ENCODE data around the gene ABCF2. TPM values are rescaled to one million over a fixed set of nuclear protein-coding genes. Genes with fewer than 3 reads are reported as not detected.

Gene ABCF2
- total RNA-seq, 1 experiment from 2014 or later = 55.5 TPM

DNA sequence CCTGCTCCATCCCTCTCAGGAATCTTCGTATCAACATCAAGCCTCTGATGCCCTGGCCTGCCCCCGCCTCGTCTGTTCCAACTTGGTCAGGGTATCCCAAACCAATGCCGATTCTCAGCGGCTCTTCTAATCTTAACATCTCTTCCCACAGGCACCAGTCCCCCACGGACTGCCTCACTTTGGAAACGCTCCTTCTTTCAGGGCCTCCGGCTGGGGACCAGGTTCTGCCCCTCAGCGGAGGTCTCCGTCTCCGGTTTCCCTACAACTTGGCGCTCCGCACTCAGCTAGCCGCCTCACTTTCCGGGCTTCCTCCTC is 488 bp downstream of the ABCF2 start:
- Histone ChIP-seq H3F3A (ENCODE audit: low read length, unreplicated experiment) (no peaks in the 10 kb centered on the region), H3K9me2 (replicated peaks; ENCODE audit: low read length) (no peaks in the 10 kb centered on the region), H3K36me3 (ENCODE audit: low read depth, low read length) (peaks cover 33% of the 10 kb centered on the region), H3K9ac (ENCODE audit: low read length) (peak overlapping the region; percentile 94), H3K27ac (ENCODE audit: low read length) (no peak overlapping the region), H3K4me1 (ENCODE audit: insufficient read depth, low read length) (peaks cover 30% of the 10 kb centered on the region), H3K4me2 (ENCODE audit: low read length) (peak overlapping the region; percentile 97), H2AFZ (ENCODE audit: low read length) (peak overlapping the region; percentile 81), H3K4me3 (ENCODE audit: low read length) (peak overlapping the region; percentile 92), H3K9me3 (ENCODE audit: low read length) (no peaks in the 10 kb centered on the region), H3K27me3 (ENCODE audit: low read length) (no peaks in the 10 kb centered on the region), H3K79me2 (ENCODE audit: low read length) (peaks cover 28% of the 10 kb centered on the region), H4K20me1 (ENCODE audit: low read length) (no peaks in the 10 kb centered on the region)
- POLR2A ChIA-PET (ENCODE audit: unreplicated experiment) = no interaction called here
- CTCF ChIA-PET = no interaction called here
- intact Hi-C loops (cut with micrococcal nuclease) = no loop called here
- BruUV-seq (replicated peaks) = TSS peak; percentile 31
- TF ChIP-seq EZH2phosphoT487 (IDR thresholded peaks at IDR 0.05; ENCODE audit: borderline replicate concordance, low read length) (no peak), EZH2 (IDR thresholded peaks at IDR 0.05; ENCODE audit: low read length, unreplicated experiment) (no peak)
- TF ChIP-seq, protein P1, sequence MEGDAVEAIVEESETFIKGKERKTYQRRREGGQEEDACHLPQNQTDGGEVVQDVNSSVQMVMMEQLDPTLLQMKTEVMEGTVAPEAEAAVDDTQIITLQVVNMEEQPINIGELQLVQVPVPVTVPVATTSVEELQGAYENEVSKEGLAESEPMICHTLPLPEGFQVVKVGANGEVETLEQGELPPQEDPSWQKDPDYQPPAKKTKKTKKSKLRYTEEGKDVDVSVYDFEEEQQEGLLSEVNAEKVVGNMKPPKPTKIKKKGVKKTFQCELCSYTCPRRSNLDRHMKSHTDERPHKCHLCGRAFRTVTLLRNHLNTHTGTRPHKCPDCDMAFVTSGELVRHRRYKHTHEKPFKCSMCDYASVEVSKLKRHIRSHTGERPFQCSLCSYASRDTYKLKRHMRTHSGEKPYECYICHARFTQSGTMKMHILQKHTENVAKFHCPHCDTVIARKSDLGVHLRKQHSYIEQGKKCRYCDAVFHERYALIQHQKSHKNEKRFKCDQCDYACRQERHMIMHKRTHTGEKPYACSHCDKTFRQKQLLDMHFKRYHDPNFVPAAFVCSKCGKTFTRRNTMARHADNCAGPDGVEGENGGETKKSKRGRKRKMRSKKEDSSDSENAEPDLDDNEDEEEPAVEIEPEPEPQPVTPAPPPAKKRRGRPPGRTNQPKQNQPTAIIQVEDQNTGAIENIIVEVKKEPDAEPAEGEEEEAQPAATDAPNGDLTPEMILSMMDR (conservative IDR thresholded peaks at IDR 0.05; ENCODE audit: low read depth, low read length) = no peak
- DNase-seq = no peak
- peak; percentile 1; the same call in 1 of the 2 replicates for ATAC-seq

- Histone ChIP-seq H3K9ac (ENCODE audit: low read length) (peak overlapping the region; percentile 94), H3K27ac (ENCODE audit: low read length) (no peak overlapping the region), H3K36me3 (ENCODE audit: low read depth, low read length) (peaks cover 35% of the 10 kb centered on the region), H4K20me1 (ENCODE audit: low read length) (no peaks in the 10 kb centered on the region), H3K4me2 (ENCODE audit: low read length) (peak overlapping the region; percentile 97), H3K9me3 (ENCODE audit: low read length) (no peaks in the 10 kb centered on the region), H2AFZ (ENCODE audit: low read length) (no peak overlapping the region), H3K27me3 (ENCODE audit: low read length) (no peaks in the 10 kb centered on the region), H3F3A (ENCODE audit: low read length, unreplicated experiment) (no peaks in the 10 kb centered on the region), H3K79me2 (ENCODE audit: low read length) (peaks cover 28% of the 10 kb centered on the region), H3K4me3 (ENCODE audit: low read length) (peak overlapping the region; percentile 92), H3K4me1 (ENCODE audit: insufficient read depth, low read length) (peaks cover 26% of the 10 kb centered on the region), H3K9me2 (replicated peaks; ENCODE audit: low read length) (no peaks in the 10 kb centered on the region)
- BruUV-seq (replicated peaks) = no TSS peak
- ChIA-PET CTCF (no interaction called here), POLR2A (ENCODE audit: unreplicated experiment) (no interaction called here)
- TF ChIP-seq EZH2phosphoT487 (IDR thresholded peaks at IDR 0.05; ENCODE audit: borderline replicate concordance, low read length) (no peak), EZH2 (IDR thresholded peaks at IDR 0.05; ENCODE audit: low read length, unreplicated experiment) (no peak)
- TF ChIP-seq, protein P1 (conservative IDR thresholded peaks at IDR 0.05; ENCODE audit: low read depth, low read length) = no peak
- ATAC-seq = no peak
- intact Hi-C loops (cut with micrococcal nuclease) = no loop called here
- peak; percentile 1 for DNase-seq
Observed at GRCh38 chr7:151225948-151226510, 976 bp downstream of the ABCF2 start.

DNA sequence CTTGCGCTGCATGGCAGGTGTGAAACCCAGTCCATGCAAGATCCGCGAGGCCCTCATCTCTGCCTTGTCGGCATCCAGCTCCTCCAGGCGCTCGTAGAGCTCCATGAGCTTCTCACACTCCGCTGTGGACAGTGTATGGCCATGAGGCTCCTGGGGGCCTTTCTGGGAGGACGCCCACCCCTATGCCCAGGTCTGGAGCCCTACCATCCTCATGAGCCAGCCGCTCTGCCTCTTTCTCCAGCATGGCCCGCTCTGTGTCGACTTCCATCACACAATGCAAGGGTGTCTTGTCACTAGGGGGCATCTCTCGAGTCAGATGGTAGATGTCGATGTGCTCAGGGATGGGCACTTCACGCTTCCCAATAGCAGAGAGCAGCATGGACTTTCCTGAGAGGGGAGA is 3.3 kb downstream of the ABCF2 start:
- Histone ChIP-seq H3K9me3 (ENCODE audit: low read length) (no peaks in the 10 kb centered on the region), H3K27ac (ENCODE audit: low read length) (no peak overlapping the region), H3K4me2 (ENCODE audit: low read length) (no peak overlapping the region), H4K20me1 (ENCODE audit: low read length) (no peaks in the 10 kb centered on the region), H3K79me2 (ENCODE audit: low read length) (peaks cover 28% of the 10 kb centered on the region), H3K4me3 (ENCODE audit: low read length) (no peak overlapping the region), H3K36me3 (ENCODE audit: low read depth, low read length) (peaks cover 41% of the 10 kb centered on the region), H3F3A (ENCODE audit: low read length, unreplicated experiment) (no peaks in the 10 kb centered on the region), H2AFZ (ENCODE audit: low read length) (no peak overlapping the region), H3K9me2 (replicated peaks; ENCODE audit: low read length) (no peaks in the 10 kb centered on the region), H3K27me3 (ENCODE audit: low read length) (no peaks in the 10 kb centered on the region), H3K9ac (ENCODE audit: low read length) (no peak overlapping the region), H3K4me1 (ENCODE audit: insufficient read depth, low read length) (peaks cover 22% of the 10 kb centered on the region)
- intact Hi-C loops (cut with micrococcal nuclease) = no loop called here
- POLR2A ChIA-PET (ENCODE audit: unreplicated experiment) = no interaction called here
- no peak for TF ChIP-seq EZH2phosphoT487 (IDR thresholded peaks at IDR 0.05; ENCODE audit: borderline replicate concordance, low read length)
- no peak for TF ChIP-seq EZH2 (IDR thresholded peaks at IDR 0.05; ENCODE audit: low read length, unreplicated experiment)
- TF ChIP-seq, protein P1 (conservative IDR thresholded peaks at IDR 0.05; ENCODE audit: low read depth, low read length) = peak; percentile 19; the same call in 1 of the 2 replicates
- ATAC-seq (no peak), DNase-seq (peak; percentile 0)
- no TSS peak for BruUV-seq (replicated peaks)
- CTCF ChIA-PET = no interaction called here

Measured in PC-3 (cell line).